ENCODE data around the gene NUMBL. TPM values are rescaled to one million over a fixed set of nuclear protein-coding genes. Genes with fewer than 3 reads are reported as not detected.

NUMBL gene
- total and polyA plus RNA-seq, 9 of the 15 experiments (the other 6 are each of a cell fraction or from before 2014, with no cell fraction given): 0.39 to 38.6 (median 6.6) TPM

- no peak for TF ChIP-seq PBX2 (CRISPR knock-in tag; IDR thresholded peaks at IDR 0.05; ENCODE audit: low read depth)
- TF ChIP-seq PBX2 (tag; conservative IDR thresholded peaks at IDR 0.05; ENCODE audit: low read depth): 0 out of 2 replicates have a peak, but pooled peaks have one; percentile 10
- TF ChIP-seq ZNF143 (CRISPR knock-in tag; IDR thresholded peaks at IDR 0.05): 0 out of 2 replicates have a peak, but pooled peaks have one; percentile 32
- no peak for TF ChIP-seq TOE1 (IDR thresholded peaks at IDR 0.05; ENCODE audit: borderline replicate concordance)
- TF ChIP-seq TOE1 (CRISPR knock-in tag; IDR thresholded peaks at IDR 0.05; ENCODE audit: borderline replicate concordance, low read depth): 0 out of 2 replicates have a peak, but pooled peaks have one; percentile 28
- no peak for TF ChIP-seq ZBTB26 (CRISPR knock-in tag; IDR thresholded peaks at IDR 0.05)
- no peak for TF ChIP-seq ZFP30 (CRISPR knock-in tag; IDR thresholded peaks at IDR 0.05; ENCODE audit: borderline replicate concordance)
- TF ChIP-seq SNAPC5 (CRISPR knock-in tag; IDR thresholded peaks at IDR 0.05): no peak
- TF ChIP-seq EZH2 (IDR thresholded peaks at IDR 0.05; ENCODE audit: borderline replicate concordance, low read depth, low read length): no peak
- TF ChIP-seq FOSL1 (tag; conservative IDR thresholded peaks at IDR 0.05): 0 out of 2 replicates have a peak, but pooled peaks have one; percentile 39
- TF ChIP-seq NUFIP1 (IDR thresholded peaks at IDR 0.05; ENCODE audit: partially characterized antibody): no peak
- TF ChIP-seq CTCFL (IDR thresholded peaks at IDR 0.05; ENCODE audit: borderline replicate concordance, insufficient read depth, low read depth, low read length, poor library complexity, severe bottlenecking): no peak
- peak; percentile 92 for TF ChIP-seq POLR2AphosphoS2 (IDR thresholded peaks at IDR 0.05; ENCODE audit: low read length)
- no peak for TF ChIP-seq CEBPZ (IDR thresholded peaks at IDR 0.05; ENCODE audit: borderline replicate concordance, low read depth, low read length)
- no peak; the same call in 1 of the 2 replicates for TF ChIP-seq ZBED1 (IDR thresholded peaks at IDR 0.05)
Measured at GRCh38 chr19:40623403-40624251, 66.8 kb downstream of the NUMBL start (continued).

All from K562 (cell line).